Skeletal muscle satellite cell (primary cell): ENCODE measurements around the gene AJUBA.

ENCODE experiments used
- H3K27me3 ChIP-seq: 2 replicates; pipeline ENCODE4 v1.7.0; 2013; ENCODE audit warnings: low read length; ENCODE audit not compliant: control insufficient read depth, insufficient read depth
- H3K36me3 ChIP-seq: 2 replicates; pipeline ENCODE4 v1.7.0; 2013; ENCODE audit warnings: mild to moderate bottlenecking, control low read depth, low read length; ENCODE audit not compliant: insufficient read depth
- H3K4me1 ChIP-seq: 2 replicates; pipeline ENCODE4 v1.7.0; 2013; ENCODE audit warnings: low read length; ENCODE audit not compliant: control insufficient read depth, insufficient read depth
- H3K4me2 ChIP-seq: 2 replicates; pipeline ENCODE4 v1.7.0; 2013; ENCODE audit warnings: mild to moderate bottlenecking, low read length
- H3K4me3 ChIP-seq: 2 replicates; pipeline ENCODE4 v1.7.0; 2013; ENCODE audit warnings: low read length
- H3K9ac ChIP-seq: 2 replicates; pipeline ENCODE4 v1.7.0; 2013; ENCODE audit warnings: mild to moderate bottlenecking, low read depth, low read length, moderate library complexity
- H3K9me3 ChIP-seq: replicated peaks from 2 replicates; pipeline ENCODE4 v1.7.0; 2013; ENCODE audit warnings: mild to moderate bottlenecking, control low read depth, low read length

Gene AJUBA

GRCh38 chr14:22928237-22929103 is 53.9 kb downstream of the AJUBA start:
- Histone ChIP-seq H3K4me1 (peaks cover 24% of the 10 kb centered on the region), H3K27me3 (no peaks in the 10 kb centered on the region), H3K4me3 (peak overlapping the region; percentile 83), H3K9ac (peak overlapping the region; percentile 89), H3K4me2 (peak overlapping the region; percentile 92), H3K9me3 (no peaks in the 10 kb centered on the region), H3K36me3 (peaks cover 26% of the 10 kb centered on the region)

- Histone ChIP-seq H3K9ac (no peak overlapping the region), H3K36me3 (peaks cover 43% of the 10 kb centered on the region), H3K4me1 (peaks cover 24% of the 10 kb centered on the region), H3K4me2 (peak overlapping the region; percentile 3), H3K9me3 (no peaks in the 10 kb centered on the region), H3K27me3 (no peaks in the 10 kb centered on the region), H3K4me3 (no peak overlapping the region)
Observed at GRCh38 chr14:22926316-22926715, 56.0 kb downstream of the AJUBA start.

GRCh38 chr14:22925513-22925912 is 56.8 kb downstream of the AJUBA start:
- no peak overlapping the region for H3K4me3 ChIP-seq
- peaks cover 51% of the 10 kb centered on the region for H3K36me3 ChIP-seq
- H3K27me3 ChIP-seq = no peaks in the 10 kb centered on the region
- no peak overlapping the region for H3K4me2 ChIP-seq
- no peak overlapping the region for H3K9ac ChIP-seq
- no peaks in the 10 kb centered on the region for H3K9me3 ChIP-seq
- peaks cover 24% of the 10 kb centered on the region for H3K4me1 ChIP-seq

GRCh38 chr14:22923746-22924145 is 58.6 kb downstream of the AJUBA start:
- H3K4me1 ChIP-seq = peaks cover 24% of the 10 kb centered on the region
- H3K36me3 ChIP-seq = peaks cover 56% of the 10 kb centered on the region

GRCh38 chr14:22922294-22922693 is 60.1 kb downstream of the AJUBA start:
- peaks cover 56% of the 10 kb centered on the region for H3K36me3 ChIP-seq

More at GRCh38 chr14:22923746-22924145, 58.6 kb downstream of the AJUBA start:
- H3K4me2 ChIP-seq = no peak overlapping the region
- no peaks in the 10 kb centered on the region for H3K27me3 ChIP-seq
- H3K4me3 ChIP-seq = no peak overlapping the region
- H3K9ac ChIP-seq = no peak overlapping the region
- H3K9me3 ChIP-seq = no peaks in the 10 kb centered on the region

More at GRCh38 chr14:22922294-22922693, 60.1 kb downstream of the AJUBA start:
- Histone ChIP-seq H3K27me3 (no peaks in the 10 kb centered on the region), H3K9ac (no peak overlapping the region), H3K4me2 (no peak overlapping the region), H3K4me3 (no peak overlapping the region), H3K4me1 (peaks cover 20% of the 10 kb centered on the region), H3K9me3 (no peaks in the 10 kb centered on the region)
